Neural progenitor cell (in vitro differentiated cells): ENCODE data around the gene STAG1. TPM values are rescaled to one million over a fixed set of nuclear protein-coding genes. Genes with fewer than 3 reads are reported as not detected.

Experiments
- DNase-seq: peaks from one replicate; pipeline ENCODE4 v3.0.0-alpha.2; 2016; ENCODE audit warnings: low spot score
- H2AFZ ChIP-seq: fragments of 200-600 bp; sonication (generic); replicated peaks from 2 replicates; pipeline ENCODE4 v1.6.1; 2016; ENCODE audit warnings: antibody characterized with exemption
- H3F3A ChIP-seq: fragments of 200-600 bp; sonication (generic); 2 replicates; pipeline ENCODE4 v1.6.1; 2016; ENCODE audit warnings: antibody characterized with exemption, low read depth
- H3K27ac ChIP-seq: fragments of 200-600 bp; sonication (generic); 2 replicates; pipeline ENCODE4 v1.5.1; 2016; ENCODE audit warnings: mild to moderate bottlenecking
- H3K27me3 ChIP-seq: fragments of 200-600 bp; sonication (generic); 2 replicates; pipeline ENCODE4 v1.6.1; 2016; ENCODE audit warnings: mild to moderate bottlenecking, moderate library complexity
- H3K36me3 ChIP-seq: fragments of 200-600 bp; sonication (generic); 2 replicates; pipeline ENCODE4 v1.5.1; 2016
- H3K4me1 ChIP-seq: fragments of 200-600 bp; sonication (generic); 2 replicates; pipeline ENCODE4 v1.6.1; 2016; ENCODE audit warnings: mixed run types
- H3K4me2 ChIP-seq: fragments of 200-600 bp; sonication (generic); 2 replicates; pipeline ENCODE4 v1.6.1; 2016
- H3K4me3 ChIP-seq: fragments of 200-600 bp; sonication (generic); 2 replicates; pipeline ENCODE4 v1.5.1; 2016
- H3K79me2 ChIP-seq: fragments of 200-600 bp; sonication (generic); 2 replicates; pipeline ENCODE4 v1.6.1; 2016; ENCODE audit warnings: low read depth
- H3K9ac ChIP-seq: fragments of 200-600 bp; sonication (generic); 2 replicates; pipeline ENCODE4 v1.6.1; 2016
- H3K9me3 ChIP-seq: fragments of 200-600 bp; sonication (generic); 2 replicates; pipeline ENCODE4 v1.5.1; 2016; ENCODE audit warnings: low read depth
- H4K20me1 ChIP-seq: fragments of 200-600 bp; sonication (generic); 2 replicates; pipeline ENCODE4 v1.6.1; 2016; ENCODE audit warnings: low read depth
- H3K27ac Mint-ChIP-seq: 3 replicates; pipeline ENCODE4 v1.8.0; 2021; ENCODE audit warnings: mixed read lengths
- H3K27me3 Mint-ChIP-seq: 2 replicates; pipeline ENCODE4 v1.8.0; 2022; ENCODE audit warnings: low read depth, mild to moderate bottlenecking, inconsistent platforms, moderate library complexity, mixed read lengths; ENCODE audit not compliant: insufficient read depth
- H3K36me3 Mint-ChIP-seq: 3 replicates; pipeline ENCODE4 v1.8.0; 2021; ENCODE audit warnings: mixed read lengths
- H3K4me1 Mint-ChIP-seq: 3 replicates; pipeline ENCODE4 v1.8.0; 2021; ENCODE audit warnings: mixed read lengths
- H3K4me3 Mint-ChIP-seq: 3 replicates; pipeline ENCODE4 v1.8.0; 2021; ENCODE audit warnings: mild to moderate bottlenecking, moderate library complexity, mixed read lengths
- H3K9me3 Mint-ChIP-seq: 3 replicates; pipeline ENCODE4 v1.8.0; 2020; ENCODE audit warnings: mixed read lengths
- CTCF ChIP-seq: fragments of 200-600 bp; sonication (generic); IDR thresholded peaks from 2 replicates; pipeline ENCODE4 v1.5.1; 2017; ENCODE audit warnings: antibody characterized with exemption, mild to moderate bottlenecking
- EZH2 ChIP-seq: fragments of 200-600 bp; sonication (generic); IDR thresholded peaks from 2 replicates; pipeline ENCODE4 v1.6.1; 2017; ENCODE audit warnings: antibody characterized with exemption, mild to moderate bottlenecking, moderate library complexity
- EZH2phosphoT487 ChIP-seq: fragments of 200-600 bp; sonication (generic); IDR thresholded peaks from 2 replicates; pipeline ENCODE4 v1.6.1; 2017; ENCODE audit warnings: antibody characterized with exemption
- total RNA-seq: library from RNA; depleted of rRNA; stranded (reverse); fragments of >200 nt; gene quantifications from 2 replicates; pipeline ENCODE4 v1.2.3, GENCODE V29; 2015; ENCODE audit warnings: low replicate concordance

STAG1 gene
- total RNA-seq, 1 donor from 2014 or later = 38.3 TPM

- Mint-ChIP-seq H3K27ac (no peak overlapping the region), H3K27me3 (no peaks in the 10 kb centered on the region), H3K4me1 (no peaks in the 10 kb centered on the region), H3K9me3 (peaks cover 8% of the 10 kb centered on the region), H3K4me3 (no peak overlapping the region), H3K36me3 (peaks cover 19% of the 10 kb centered on the region)
- Histone ChIP-seq H3K27ac (no peak overlapping the region), H3K9me3 (no peaks in the 10 kb centered on the region), H4K20me1 (no peaks in the 10 kb centered on the region), H3K4me3 (no peak overlapping the region), H3K4me2 (no peak overlapping the region), H3F3A (no peaks in the 10 kb centered on the region), H3K36me3 (no peaks in the 10 kb centered on the region), H3K4me1 (no peaks in the 10 kb centered on the region), H3K79me2 (peaks cover 94% of the 10 kb centered on the region), H2AFZ (no peak overlapping the region), H3K9ac (no peak overlapping the region), H3K27me3 (no peaks in the 10 kb centered on the region)
- DNase-seq = no peak
- TF ChIP-seq EZH2 (no peak), EZH2phosphoT487 (no peak), CTCF (no peak)
Measured at GRCh38 chr3:136682740-136683312, 69.4 kb downstream of the STAG1 start.

GRCh38 chr3:136678981-136679380 lies 73.2 kb downstream of the STAG1 start:
- no peaks in the 10 kb centered on the region for H3K27me3 ChIP-seq
- TF ChIP-seq CTCF (no peak), EZH2phosphoT487 (no peak), EZH2 (no peak)
- H2AFZ ChIP-seq = no peak overlapping the region
- H3K27ac ChIP-seq = no peak overlapping the region
- H3K9me3 ChIP-seq = no peaks in the 10 kb centered on the region
- no peak overlapping the region for H3K4me3 ChIP-seq
- H3K4me3 Mint-ChIP-seq = no peak overlapping the region
- H3K27ac Mint-ChIP-seq = no peak overlapping the region
- no peaks in the 10 kb centered on the region for H4K20me1 ChIP-seq
- no peaks in the 10 kb centered on the region for H3K27me3 Mint-ChIP-seq
- H3F3A ChIP-seq = no peaks in the 10 kb centered on the region
- peaks cover 97% of the 10 kb centered on the region for H3K79me2 ChIP-seq
- no peak overlapping the region for H3K4me2 ChIP-seq
- H3K36me3 ChIP-seq = no peaks in the 10 kb centered on the region
- H3K36me3 Mint-ChIP-seq = peaks cover 4% of the 10 kb centered on the region
- H3K4me1 ChIP-seq = no peaks in the 10 kb centered on the region
- no peaks in the 10 kb centered on the region for H3K4me1 Mint-ChIP-seq
- DNase-seq = no peak
- H3K9ac ChIP-seq = no peak overlapping the region
- no peaks in the 10 kb centered on the region for H3K9me3 Mint-ChIP-seq

- Histone ChIP-seq H2AFZ (no peak overlapping the region), H3K27me3 (no peaks in the 10 kb centered on the region), H3K4me3 (no peak overlapping the region), H4K20me1 (no peaks in the 10 kb centered on the region), H3K27ac (no peak overlapping the region), H3K36me3 (no peaks in the 10 kb centered on the region), H3K79me2 (peaks cover 96% of the 10 kb centered on the region), H3K9ac (no peak overlapping the region), H3F3A (no peaks in the 10 kb centered on the region), H3K4me1 (no peaks in the 10 kb centered on the region), H3K4me2 (no peak overlapping the region), H3K9me3 (no peaks in the 10 kb centered on the region)
- no peaks in the 10 kb centered on the region for H3K9me3 Mint-ChIP-seq
- H3K27ac Mint-ChIP-seq = no peak overlapping the region
- TF ChIP-seq EZH2 (no peak), EZH2phosphoT487 (no peak)
- DNase-seq = no peak
- no peak overlapping the region for H3K4me3 Mint-ChIP-seq
- H3K4me1 Mint-ChIP-seq = no peaks in the 10 kb centered on the region
- peaks cover 2% of the 10 kb centered on the region for H3K27me3 Mint-ChIP-seq
- H3K36me3 Mint-ChIP-seq = peaks cover 6% of the 10 kb centered on the region
Measured at GRCh38 chr3:136676009-136676408, 76.2 kb downstream of the STAG1 start.

- Histone ChIP-seq H4K20me1 (no peaks in the 10 kb centered on the region), H3K4me2 (no peak overlapping the region), H3F3A (no peaks in the 10 kb centered on the region), H3K9me3 (no peaks in the 10 kb centered on the region), H3K36me3 (no peaks in the 10 kb centered on the region), H3K79me2 (peaks cover 96% of the 10 kb centered on the region), H3K27me3 (no peaks in the 10 kb centered on the region), H3K4me3 (no peak overlapping the region), H3K9ac (no peak overlapping the region), H3K4me1 (no peaks in the 10 kb centered on the region), H3K27ac (no peak overlapping the region), H2AFZ (no peak overlapping the region)
- no peak for DNase-seq
- H3K27ac Mint-ChIP-seq = no peak overlapping the region
- H3K9me3 Mint-ChIP-seq = no peaks in the 10 kb centered on the region
- TF ChIP-seq EZH2phosphoT487 (no peak), EZH2 (no peak), CTCF (no peak)
- no peaks in the 10 kb centered on the region for H3K4me1 Mint-ChIP-seq
- no peak overlapping the region for H3K4me3 Mint-ChIP-seq
- H3K36me3 Mint-ChIP-seq = peaks cover 6% of the 10 kb centered on the region
- H3K27me3 Mint-ChIP-seq = peaks cover 2% of the 10 kb centered on the region
Measured at GRCh38 chr3:136675150-136675858, 76.9 kb downstream of the STAG1 start.
